HG02840 (cell line): ENCODE measurements around the gene TOLLIP.
"Not testable (repeated sequence)": the region's sequence is repeated elsewhere in the genome, so short reads cannot be mapped to it uniquely, and the experiment has no call there.

Experiments used
- ATAC-seq: cut with Tn5 transposase; IDR thresholded peaks from one replicate; pipeline ENCODE4 v1.9.1; 2021; ENCODE audit warnings: mild to moderate bottlenecking, moderate library complexity, moderate number of reproducible peaks; ENCODE audit not compliant: unreplicated experiment, low FRiP score

The TOLLIP gene

GRCh38 chr11:1344056-1344635 lies 34.7 kb upstream of the TOLLIP start:
- ATAC-seq: no peak

GRCh38 chr11:1343391-1344055 lies 34.1 kb upstream of the TOLLIP start:
- no peak for ATAC-seq

- ATAC-seq: no peak
Measured at GRCh38 chr11:1342946-1343345, 33.5 kb upstream of the TOLLIP start.

- no peak for ATAC-seq
Measured at GRCh38 chr11:1341928-1342524, 32.6 kb upstream of the TOLLIP start.

- ATAC-seq: not testable (repeated sequence)
Measured at GRCh38 chr11:1341226-1341625, 31.8 kb upstream of the TOLLIP start.

- ATAC-seq: no peak
Measured at GRCh38 chr11:1340111-1340510, 30.7 kb upstream of the TOLLIP start.

- no peak for ATAC-seq
Measured at GRCh38 chr11:1339066-1339675, 29.7 kb upstream of the TOLLIP start.

- no peak for ATAC-seq
Measured at GRCh38 chr11:1338201-1339065, 29.0 kb upstream of the TOLLIP start.

GRCh38 chr11:1337647-1338007 lies 28.2 kb upstream of the TOLLIP start:
- no peak for ATAC-seq

- ATAC-seq: no peak
Measured at GRCh38 chr11:1336836-1337646, 27.6 kb upstream of the TOLLIP start.

GRCh38 chr11:1335811-1336761 lies 26.7 kb upstream of the TOLLIP start:
- ATAC-seq: no peak

GRCh38 chr11:1335264-1335810 lies 25.9 kb upstream of the TOLLIP start:
- no peak for ATAC-seq

- ATAC-seq: no peak
Measured at GRCh38 chr11:1333860-1334259, 24.4 kb upstream of the TOLLIP start.

- ATAC-seq: no peak
Measured at GRCh38 chr11:1333091-1333772, 23.8 kb upstream of the TOLLIP start.

GRCh38 chr11:1330473-1330872 lies 21.0 kb upstream of the TOLLIP start:
- ATAC-seq: no peak

- no peak for ATAC-seq
Measured at GRCh38 chr11:1327064-1327460, 17.6 kb upstream of the TOLLIP start.

GRCh38 chr11:1326435-1327063 lies 17.1 kb upstream of the TOLLIP start:
- ATAC-seq: no peak

- ATAC-seq: no peak
Measured at GRCh38 chr11:1323774-1324173, 14.3 kb upstream of the TOLLIP start.
